Measurements from ENCODE around the gene KLHL26. TPM values are rescaled to one million over a fixed set of nuclear protein-coding genes. Genes with fewer than 3 reads are reported as not detected.

The KLHL26 gene
- total and polyA plus RNA-seq, 2 of the 4 experiments (the other 2 are of a cell fraction): 2.2 to 4.7 TPM

DNA sequence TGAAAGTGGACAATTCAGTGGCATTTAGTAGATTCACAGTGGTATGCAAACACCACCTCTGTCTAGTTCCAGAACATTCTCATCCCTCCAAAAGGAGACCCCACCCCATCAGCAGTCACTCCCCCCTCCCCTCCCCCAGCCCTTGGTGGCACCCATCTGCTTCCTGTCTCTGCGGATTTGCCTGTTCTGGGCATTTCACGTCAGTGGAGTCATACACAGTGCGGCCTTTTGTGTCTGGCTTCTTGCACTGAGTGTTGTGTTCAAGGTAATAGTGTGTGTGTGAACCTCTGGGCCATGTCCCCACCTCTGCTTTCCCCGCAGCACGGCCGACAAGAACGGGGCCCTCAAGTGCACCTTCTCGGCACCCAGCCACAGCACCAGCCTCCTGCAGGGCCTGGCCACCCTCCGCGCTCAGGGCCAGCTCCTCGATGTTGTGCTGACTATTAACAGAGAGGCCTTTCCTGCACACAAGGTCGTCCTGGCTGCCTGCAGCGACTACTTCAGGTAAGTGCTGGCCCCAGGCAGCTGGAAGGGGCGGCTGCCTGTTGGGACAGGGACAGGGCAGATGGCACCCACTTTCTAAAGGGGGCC, 27.2 kb downstream of the KLHL26 start:
- Histone ChIP-seq H2AFZ (replicated peaks; ENCODE audit: low read length, poor library complexity) (no peak overlapping the region), H2AK9ac (replicated peaks; ENCODE audit: low read depth, low read length, poor library complexity) (no peak overlapping the region), H3K27me3 (ENCODE audit: control insufficient read depth, insufficient read depth, low read length) (no peaks in the 10 kb centered on the region), H2BK15ac (ENCODE audit: low read depth, low read length) (no peak overlapping the region), H4K20me1 (ENCODE audit: insufficient read depth, low read length) (peaks cover 5% of the 10 kb centered on the region), H2BK5ac (ENCODE audit: low read depth, low read length, poor library complexity, severe bottlenecking) (no peak overlapping the region), H4K5ac (ENCODE audit: low read depth, low read length) (no peak overlapping the region), H3K4me1 (ENCODE audit: control insufficient read depth, insufficient read depth, low read length) (peaks cover 29% of the 10 kb centered on the region), H3K36me3 (ENCODE audit: control insufficient read depth, insufficient read depth, low read length) (peaks cover 26% of the 10 kb centered on the region), H4K8ac (ENCODE audit: low read depth in 2 of 2, low read length in 2 of 2) (peak overlapping the region in 1 of 2 experiments; percentile 16; a peak in 1 of 4 replicates), H4K91ac (ENCODE audit: insufficient read depth, low read depth, low read length) (no peak overlapping the region), H3K9me3 (ENCODE audit: control insufficient read depth, insufficient read depth, low read length) (no peaks in the 10 kb centered on the region), H3K56ac (ENCODE audit: extremely low read depth, insufficient read depth, low read length) (no peak overlapping the region), H3K27ac (ENCODE audit: insufficient read depth, low read length) (no peak overlapping the region), H2BK20ac (ENCODE audit: low read depth, low read length) (no peak overlapping the region), H3K23ac (ENCODE audit: low read depth, low read length) (no peak overlapping the region; the same call in 1 of the 2 replicates), H3K4ac (ENCODE audit: low read depth, low read length) (no peak overlapping the region), H3K9me1 (ENCODE audit: insufficient read depth, low read length) (peaks cover 22% of the 10 kb centered on the region), H2BK120ac (ENCODE audit: low read depth, low read length) (no peak overlapping the region), H3K4me2 (ENCODE audit: low read depth, low read length) (no peak overlapping the region), H3K14ac (replicated peaks; ENCODE audit: low read depth, low read length) (no peak overlapping the region), H3K4me3 (ENCODE audit: insufficient read depth, low read depth, low read length) (no peak overlapping the region), H2AK5ac (ENCODE audit: low read depth, low read length) (no peak overlapping the region), H3K18ac (ENCODE audit: low read depth, low read length) (no peak overlapping the region), H3K9ac (ENCODE audit: low read depth, low read length) (no peak overlapping the region), H3K79me1 (ENCODE audit: low read depth in 1 of 2, low read length in 2 of 2) (peaks cover 20 to 39% of the 10 kb centered on the region in 2 experiments; a peak in 3 of 4 replicates)
- BruUV-seq (replicated peaks): no TSS peak
- in situ Hi-C loops (cut with MboI; ENCODE audit: low sequenced_read_pairs) (no loop called here), intact Hi-C loops (cut with micrococcal nuclease) (no loop called here), dilution Hi-C loops (cut with HindIII; ENCODE audit: low sequenced_read_pairs, unreplicated experiment) (no loop called here)
- DNase-seq (no peak), ATAC-seq (ENCODE audit: low read depth) (no peak)
- CTCF ChIA-PET: no interaction called here
- POLR2A ChIA-PET (ENCODE audit: unreplicated experiment): interaction anchor here (0.6 kb wide), 1 partner anchor 161 kb away, joined by 3 read pairs; no protein-coding TSS in a partner anchor
- WGBS, 2 experiments (ENCODE audit: extremely low coverage in 2 of 2, insufficient read length in 1 of 2): 79% methylated on average over 5 of the region's 14 CpGs; no CpG with 5 or more reads in 1 of the 2 experiments
- TF ChIP-seq MAZ (IDR thresholded peaks at IDR 0.05; ENCODE audit: borderline replicate concordance, low read depth, low read length) (no peak), CHD1 (IDR thresholded peaks at IDR 0.05; ENCODE audit: low read depth, low read length) (no peak), CEBPB (IDR thresholded peaks at IDR 0.05; ENCODE audit: low read depth, low read length) (no peak), RAD21 (IDR thresholded peaks at IDR 0.05; ENCODE audit: low read length) (no peak), NFE2L2 (IDR thresholded peaks at IDR 0.05; ENCODE audit: low read depth, low read length) (no peak), MXI1 (IDR thresholded peaks at IDR 0.05; ENCODE audit: borderline replicate concordance, low read depth, low read length) (no peak), RCOR1 (IDR thresholded peaks at IDR 0.05; ENCODE audit: insufficient replicate concordance, low read length) (no peak), SMC3 (IDR thresholded peaks at IDR 0.05; ENCODE audit: low read depth, low read length) (no peak), RFX5 (IDR thresholded peaks at IDR 0.05; ENCODE audit: low read depth, low read length) (no peak), MAFK (IDR thresholded peaks at IDR 0.05; ENCODE audit: low read depth, low read length) (no peak), FOS (IDR thresholded peaks at IDR 0.05; ENCODE audit: low read depth, low read length) (no peak), BHLHE40 (IDR thresholded peaks at IDR 0.05; ENCODE audit: low read depth, low read length) (no peak), POLR2A (IDR thresholded peaks at IDR 0.05; ENCODE audit: low read depth, low read length) (no peak)
- TF ChIP-seq, protein P1, sequence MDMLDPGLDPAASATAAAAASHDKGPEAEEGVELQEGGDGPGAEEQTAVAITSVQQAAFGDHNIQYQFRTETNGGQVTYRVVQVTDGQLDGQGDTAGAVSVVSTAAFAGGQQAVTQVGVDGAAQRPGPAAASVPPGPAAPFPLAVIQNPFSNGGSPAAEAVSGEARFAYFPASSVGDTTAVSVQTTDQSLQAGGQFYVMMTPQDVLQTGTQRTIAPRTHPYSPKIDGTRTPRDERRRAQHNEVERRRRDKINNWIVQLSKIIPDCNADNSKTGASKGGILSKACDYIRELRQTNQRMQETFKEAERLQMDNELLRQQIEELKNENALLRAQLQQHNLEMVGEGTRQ (IDR thresholded peaks at IDR 0.05; ENCODE audit: low read depth, low read length): no peak
- TF ChIP-seq, protein P2, sequence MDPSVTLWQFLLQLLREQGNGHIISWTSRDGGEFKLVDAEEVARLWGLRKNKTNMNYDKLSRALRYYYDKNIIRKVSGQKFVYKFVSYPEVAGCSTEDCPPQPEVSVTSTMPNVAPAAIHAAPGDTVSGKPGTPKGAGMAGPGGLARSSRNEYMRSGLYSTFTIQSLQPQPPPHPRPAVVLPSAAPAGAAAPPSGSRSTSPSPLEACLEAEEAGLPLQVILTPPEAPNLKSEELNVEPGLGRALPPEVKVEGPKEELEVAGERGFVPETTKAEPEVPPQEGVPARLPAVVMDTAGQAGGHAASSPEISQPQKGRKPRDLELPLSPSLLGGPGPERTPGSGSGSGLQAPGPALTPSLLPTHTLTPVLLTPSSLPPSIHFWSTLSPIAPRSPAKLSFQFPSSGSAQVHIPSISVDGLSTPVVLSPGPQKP (IDR thresholded peaks at IDR 0.05; ENCODE audit: borderline replicate concordance, low read depth, low read length): no peak
- TF ChIP-seq, protein P3, sequence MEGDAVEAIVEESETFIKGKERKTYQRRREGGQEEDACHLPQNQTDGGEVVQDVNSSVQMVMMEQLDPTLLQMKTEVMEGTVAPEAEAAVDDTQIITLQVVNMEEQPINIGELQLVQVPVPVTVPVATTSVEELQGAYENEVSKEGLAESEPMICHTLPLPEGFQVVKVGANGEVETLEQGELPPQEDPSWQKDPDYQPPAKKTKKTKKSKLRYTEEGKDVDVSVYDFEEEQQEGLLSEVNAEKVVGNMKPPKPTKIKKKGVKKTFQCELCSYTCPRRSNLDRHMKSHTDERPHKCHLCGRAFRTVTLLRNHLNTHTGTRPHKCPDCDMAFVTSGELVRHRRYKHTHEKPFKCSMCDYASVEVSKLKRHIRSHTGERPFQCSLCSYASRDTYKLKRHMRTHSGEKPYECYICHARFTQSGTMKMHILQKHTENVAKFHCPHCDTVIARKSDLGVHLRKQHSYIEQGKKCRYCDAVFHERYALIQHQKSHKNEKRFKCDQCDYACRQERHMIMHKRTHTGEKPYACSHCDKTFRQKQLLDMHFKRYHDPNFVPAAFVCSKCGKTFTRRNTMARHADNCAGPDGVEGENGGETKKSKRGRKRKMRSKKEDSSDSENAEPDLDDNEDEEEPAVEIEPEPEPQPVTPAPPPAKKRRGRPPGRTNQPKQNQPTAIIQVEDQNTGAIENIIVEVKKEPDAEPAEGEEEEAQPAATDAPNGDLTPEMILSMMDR (conservative IDR thresholded peaks at IDR 0.05; ENCODE audit: low read depth, low read length): no peak

All from IMR-90 (cell line).